HEK293 (cell line): Measurements from ENCODE around the gene TAPBP.

Experiments
- CTCF ChIA-PET: fragments of 350-600 bp; formaldehyde crosslinking; extraction: SDS; loops from one replicate; lab custom pipeline; 2021; ENCODE audit warnings: antibody characterized with exemption; lab: Yijun Ruan, JAX
- POLR2A ChIA-PET: fragments of 300-600 bp; formaldehyde crosslinking; extraction: SDS; loops from one replicate; lab custom pipeline; 2020; ENCODE audit warnings: antibody characterized with exemption, inconsistent platforms; lab: Yijun Ruan, JAX
- H3K27ac ChIP-seq: fragments of 200-500 bp; sonication (Bioruptor generic); 2 replicates; pipeline ENCODE4 v1.5.1; 2014; ENCODE audit warnings: low read depth, low read length, control low read depth, inconsistent platforms; ENCODE audit errors: extremely low read depth
- H3K36me3 ChIP-seq, 2 experiments: fragments of 200-500 bp in 1 of 2; sonication (Bioruptor generic) in 1 of 2; 1 replicate in 1 of 2; 2 replicates in 1 of 2; pipeline ENCODE4 v1.5.1; 2014 to 2017; ENCODE audit warnings: inconsistent platforms in 2 of 2, low read length in 2 of 2; ENCODE audit not compliant: control insufficient read depth in 2 of 2, insufficient read depth in 1 of 2
- H3K4me1 ChIP-seq: fragments of 200-500 bp; sonication (Bioruptor generic); 2 replicates; pipeline ENCODE4 v1.5.1; 2014; ENCODE audit warnings: mild to moderate bottlenecking, low read length, inconsistent platforms; ENCODE audit not compliant: control insufficient read depth, insufficient read depth
- H3K4me3 ChIP-seq: 2 replicates; pipeline ENCODE4 v1.5.1; 2011; ENCODE audit warnings: low read depth, mild to moderate bottlenecking, control low read depth, low read length, moderate library complexity
- H3K9me3 ChIP-seq: fragments of 200-500 bp; sonication (Bioruptor generic); 2 replicates; pipeline ENCODE4 v1.5.1; 2014; ENCODE audit warnings: low read depth, low read length, inconsistent platforms; ENCODE audit not compliant: control insufficient read depth, insufficient read depth
- ATF2 ChIP-seq: fragments of 450-650 bp; formaldehyde crosslinking; IDR thresholded peaks from 2 replicates; pipeline ENCODE4 v1.5.1; 2016; ENCODE audit warnings: missing biosample characterization, missing genetic modification characterization, low read depth
- BCL11B ChIP-seq: fragments of 450-650 bp; formaldehyde crosslinking; IDR thresholded peaks from 2 replicates; pipeline ENCODE4 v1.5.1; 2016; ENCODE audit warnings: low read depth, missing biosample characterization, missing genetic modification characterization
- GLI2 ChIP-seq: fragments of 450-650 bp; formaldehyde crosslinking; IDR thresholded peaks from 2 replicates; pipeline ENCODE4; 2017; ENCODE audit warnings: missing biosample characterization, missing genetic modification characterization, low read depth, borderline replicate concordance
- HOXC10 ChIP-seq: sonication (generic); formaldehyde crosslinking; IDR thresholded peaks from 2 replicates; pipeline ENCODE4 v1.8.1; 2023; ENCODE audit warnings: mild to moderate bottlenecking, missing genetic modification reagents
- KLF1 ChIP-seq: fragments of 450-650 bp; formaldehyde crosslinking; IDR thresholded peaks from 2 replicates; pipeline ENCODE4 v1.5.1; 2016; ENCODE audit warnings: missing biosample characterization, missing genetic modification characterization
- KLF7 ChIP-seq: fragments of 450-650 bp; formaldehyde crosslinking; IDR thresholded peaks from 2 replicates; pipeline ENCODE4 v1.5.1; 2016; ENCODE audit warnings: missing biosample characterization, missing genetic modification characterization, borderline replicate concordance
- YY1 ChIP-seq: fragments of 450-650 bp; formaldehyde crosslinking; IDR thresholded peaks from 2 replicates; pipeline ENCODE4 v1.5.1; 2018; ENCODE audit warnings: missing biosample characterization, missing genetic modification characterization
- ZBTB1 ChIP-seq: fragments of 450-650 bp; formaldehyde crosslinking; IDR thresholded peaks from 2 replicates; pipeline ENCODE4 v1.5.1; 2016; ENCODE audit warnings: missing biosample characterization, missing genetic modification characterization
- ZEB2 ChIP-seq: fragments of 450-650 bp; formaldehyde crosslinking; IDR thresholded peaks from 2 replicates; pipeline ENCODE4 v1.5.1; 2016; ENCODE audit warnings: missing biosample characterization, missing genetic modification characterization
- ZFHX2 ChIP-seq: fragments of 450-650 bp; formaldehyde crosslinking; conservative IDR thresholded peaks from 2 replicates; pipeline ENCODE4 v1.5.1; 2016; ENCODE audit warnings: missing biosample characterization, missing genetic modification characterization
- ZNF112 ChIP-seq: fragments of 450-650 bp; formaldehyde crosslinking; IDR thresholded peaks from 2 replicates; pipeline ENCODE4 v1.5.0; 2017; ENCODE audit warnings: missing biosample characterization, missing genetic modification characterization
- ZNF2 ChIP-seq: fragments of 450-650 bp; formaldehyde crosslinking; IDR thresholded peaks from 2 replicates; pipeline ENCODE4 v1.5.1; 2016; ENCODE audit warnings: missing biosample characterization, missing genetic modification characterization
- ZNF274 ChIP-seq, 2 experiments: fragments of 200-500 bp in 1 of 2; fragments of 450-650 bp in 1 of 2; sonication (Bioruptor generic) in 1 of 2; formaldehyde crosslinking in 1 of 2; IDR thresholded peaks; 2 replicates each; pipeline versions ENCODE4 v1.5.1 to v1.6.1; 2014 to 2016; ENCODE audit warnings: borderline replicate concordance in 1 of 2, inconsistent platforms in 1 of 2, low read length in 1 of 2, missing biosample characterization in 1 of 2, missing genetic modification characterization in 1 of 2
- ZNF280C ChIP-seq: fragments of 450-650 bp; formaldehyde crosslinking; IDR thresholded peaks from 2 replicates; pipeline ENCODE4 v1.5.1; 2016; ENCODE audit warnings: missing biosample characterization, missing genetic modification characterization
- ZNF292 ChIP-seq: fragments of 450-650 bp; formaldehyde crosslinking; IDR thresholded peaks from 2 replicates; pipeline ENCODE4 v1.5.1; 2016; ENCODE audit warnings: low read depth, missing biosample characterization, missing genetic modification characterization, borderline replicate concordance
- ZNF394 ChIP-seq: fragments of 450-650 bp; formaldehyde crosslinking; IDR thresholded peaks from 2 replicates; pipeline ENCODE4 v1.5.1; 2016; ENCODE audit warnings: missing biosample characterization, missing genetic modification characterization, mild to moderate bottlenecking, moderate library complexity, borderline replicate concordance
- ZNF501 ChIP-seq: fragments of 450-650 bp; formaldehyde crosslinking; IDR thresholded peaks from 2 replicates; pipeline ENCODE4 v1.5.1; 2016; ENCODE audit warnings: missing biosample characterization, missing genetic modification characterization
- ZNF514 ChIP-seq: fragments of 450-650 bp; formaldehyde crosslinking; IDR thresholded peaks from 2 replicates; pipeline ENCODE4 v1.5.1; 2016; ENCODE audit warnings: missing biosample characterization, missing genetic modification characterization
- ZNF776 ChIP-seq: fragments of 450-650 bp; formaldehyde crosslinking; IDR thresholded peaks from 2 replicates; pipeline ENCODE4 v1.5.0; 2017; ENCODE audit warnings: missing biosample characterization, missing genetic modification characterization, borderline replicate concordance
- ZNF785 ChIP-seq: fragments of 450-650 bp; formaldehyde crosslinking; IDR thresholded peaks from 2 replicates; pipeline ENCODE4 v1.5.1; 2016; ENCODE audit warnings: missing biosample characterization, missing genetic modification characterization
- ZNF791 ChIP-seq: fragments of 450-650 bp; formaldehyde crosslinking; IDR thresholded peaks from 2 replicates; pipeline ENCODE4 v1.5.1; 2016; ENCODE audit warnings: missing biosample characterization, missing genetic modification characterization
- ZSCAN4 ChIP-seq: fragments of 450-650 bp; formaldehyde crosslinking; IDR thresholded peaks from 2 replicates; pipeline ENCODE4 v1.5.1; 2017; ENCODE audit warnings: missing biosample characterization, missing genetic modification characterization
- TF ChIP-seq, protein P1 (sequence below): fragments of 450-650 bp; formaldehyde crosslinking; IDR thresholded peaks from 2 replicates; pipeline ENCODE4 v1.5.1; 2016; ENCODE audit warnings: missing biosample characterization, missing genetic modification characterization
- TF ChIP-seq, protein P2 (sequence below): fragments of 450-650 bp; formaldehyde crosslinking; IDR thresholded peaks from 2 replicates; pipeline ENCODE4 v1.5.0; 2017; ENCODE audit warnings: missing biosample characterization, missing genetic modification characterization, borderline replicate concordance
- TF ChIP-seq, protein P3 (sequence below): fragments of 450-650 bp; formaldehyde crosslinking; IDR thresholded peaks from 2 replicates; pipeline ENCODE4 v1.5.1; 2016; ENCODE audit warnings: missing biosample characterization, missing genetic modification characterization

TAPBP gene

GRCh38 chr6:33289784-33290315 lies 24.0 kb downstream of the TAPBP start:
- peaks cover 4 to 70% of the 10 kb centered on the region in 2 experiments for H3K36me3 ChIP-seq
- H3K27ac ChIP-seq, result peak overlapping the region; percentile 20; the same call in 1 of the 2 replicates
- H3K9me3 ChIP-seq, result no peaks in the 10 kb centered on the region
- peaks cover 11% of the 10 kb centered on the region; the same call in 1 of the 2 replicates for H3K4me1 ChIP-seq
- CTCF ChIA-PET, result interaction anchor here (0.6 to 3.6 kb wide), 6 partner anchors 9 to 136 kb away, joined by 3 to 33 read pairs (median 9); partner anchors contain the start of genes B3GALT4, RGL2, RPS18 and VPS52
- TF ChIP-seq YY1 (tag by site-specific recombination) (no peak), ATF2 (tag by site-specific recombination) (no peak), ZBTB1 (tag by site-specific recombination) (no peak), GLI2 (tag by site-specific recombination) (no peak), ZNF2 (tag by site-specific recombination) (0 out of 2 replicates have a peak, but pooled peaks have one; percentile 4), ZNF501 (tag by site-specific recombination) (no peak), KLF7 (tag by site-specific recombination) (no peak), ZNF776 (tag by site-specific recombination) (no peak), ZSCAN4 (tag by site-specific recombination) (no peak), ZNF394 (0 out of 2 replicates have a peak, but pooled peaks have one; percentile 6), ZNF292 (tag by site-specific recombination) (no peak), ZNF514 (no peak), HOXC10 (CRISPR knock-in tag) (no peak), ZNF274 (IDR thresholded peaks at IDR 0.05; ENCODE audit: low read length) (no peak), ZNF274 (tag by site-specific recombination; IDR thresholded peaks at IDR 0.05; ENCODE audit: borderline replicate concordance) (no peak), ZNF791 (no peak), ZFHX2 (tag by site-specific recombination) (no peak), KLF1 (tag by site-specific recombination) (no peak), BCL11B (tag by site-specific recombination) (no peak), ZNF112 (tag by site-specific recombination) (no peak), ZNF785 (tag by site-specific recombination) (no peak), ZEB2 (tag by site-specific recombination) (0 out of 2 replicates have a peak, but pooled peaks have one; percentile 1), ZNF280C (tag by site-specific recombination) (no peak)
- TF ChIP-seq, protein P1, sequence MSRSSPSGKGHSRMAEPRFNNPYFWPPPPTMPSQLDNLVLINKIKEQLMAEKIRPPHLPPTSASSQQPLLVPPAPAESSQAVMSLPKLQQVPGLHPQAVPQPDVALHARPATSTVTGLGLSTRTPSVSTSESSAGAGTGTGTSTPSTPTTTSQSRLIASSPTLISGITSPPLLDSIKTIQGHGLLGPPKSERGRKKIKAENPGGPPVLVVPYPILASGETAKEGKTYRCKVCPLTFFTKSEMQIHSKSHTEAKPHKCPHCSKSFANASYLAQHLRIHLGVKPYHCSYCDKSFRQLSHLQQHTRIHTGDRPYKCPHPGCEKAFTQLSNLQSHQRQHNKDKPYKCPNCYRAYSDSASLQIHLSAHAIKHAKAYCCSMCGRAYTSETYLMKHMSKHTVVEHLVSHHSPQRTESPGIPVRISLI (tag by site-specific recombination), result no peak
- TF ChIP-seq, protein P2, sequence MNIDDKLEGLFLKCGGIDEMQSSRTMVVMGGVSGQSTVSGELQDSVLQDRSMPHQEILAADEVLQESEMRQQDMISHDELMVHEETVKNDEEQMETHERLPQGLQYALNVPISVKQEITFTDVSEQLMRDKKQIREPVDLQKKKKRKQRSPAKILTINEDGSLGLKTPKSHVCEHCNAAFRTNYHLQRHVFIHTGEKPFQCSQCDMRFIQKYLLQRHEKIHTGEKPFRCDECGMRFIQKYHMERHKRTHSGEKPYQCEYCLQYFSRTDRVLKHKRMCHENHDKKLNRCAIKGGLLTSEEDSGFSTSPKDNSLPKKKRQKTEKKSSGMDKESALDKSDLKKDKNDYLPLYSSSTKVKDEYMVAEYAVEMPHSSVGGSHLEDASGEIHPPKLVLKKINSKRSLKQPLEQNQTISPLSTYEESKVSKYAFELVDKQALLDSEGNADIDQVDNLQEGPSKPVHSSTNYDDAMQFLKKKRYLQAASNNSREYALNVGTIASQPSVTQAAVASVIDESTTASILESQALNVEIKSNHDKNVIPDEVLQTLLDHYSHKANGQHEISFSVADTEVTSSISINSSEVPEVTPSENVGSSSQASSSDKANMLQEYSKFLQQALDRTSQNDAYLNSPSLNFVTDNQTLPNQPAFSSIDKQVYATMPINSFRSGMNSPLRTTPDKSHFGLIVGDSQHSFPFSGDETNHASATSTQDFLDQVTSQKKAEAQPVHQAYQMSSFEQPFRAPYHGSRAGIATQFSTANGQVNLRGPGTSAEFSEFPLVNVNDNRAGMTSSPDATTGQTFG (tag by site-specific recombination), result no peak
- TF ChIP-seq, protein P3, sequence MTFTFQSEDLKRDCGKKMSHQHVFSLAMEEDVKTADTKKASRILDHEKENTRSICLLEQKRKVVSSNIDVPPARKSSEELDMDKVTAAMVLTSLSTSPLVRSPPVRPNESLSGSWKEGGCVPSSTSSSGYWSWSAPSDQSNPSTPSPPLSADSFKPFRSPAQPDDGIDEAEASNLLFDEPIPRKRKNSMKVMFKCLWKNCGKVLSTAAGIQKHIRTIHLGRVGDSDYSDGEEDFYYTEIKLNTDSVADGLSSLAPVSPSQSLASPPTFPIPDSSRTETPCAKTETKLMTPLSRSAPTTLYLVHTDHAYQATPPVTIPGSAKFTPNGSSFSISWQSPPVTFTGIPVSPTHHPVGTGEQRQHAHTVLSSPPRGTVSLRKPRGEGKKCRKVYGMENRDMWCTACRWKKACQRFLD (tag by site-specific recombination), result no peak
- TF ChIP-seq, all 188 proteins: peak for 3
- peak overlapping the region; percentile 79 for H3K4me3 ChIP-seq
- POLR2A ChIA-PET, result interaction anchor here (0.9 to 7.5 kb wide), 11 partner anchors 9 to 319 kb away, joined by 3 to 92 read pairs (median 9); partner anchors contain the start of genes B3GALT4, RGL2, RPS18 and VPS52
